ENCODE measurements around the gene MICAL3.

MICAL3 gene

DNA sequence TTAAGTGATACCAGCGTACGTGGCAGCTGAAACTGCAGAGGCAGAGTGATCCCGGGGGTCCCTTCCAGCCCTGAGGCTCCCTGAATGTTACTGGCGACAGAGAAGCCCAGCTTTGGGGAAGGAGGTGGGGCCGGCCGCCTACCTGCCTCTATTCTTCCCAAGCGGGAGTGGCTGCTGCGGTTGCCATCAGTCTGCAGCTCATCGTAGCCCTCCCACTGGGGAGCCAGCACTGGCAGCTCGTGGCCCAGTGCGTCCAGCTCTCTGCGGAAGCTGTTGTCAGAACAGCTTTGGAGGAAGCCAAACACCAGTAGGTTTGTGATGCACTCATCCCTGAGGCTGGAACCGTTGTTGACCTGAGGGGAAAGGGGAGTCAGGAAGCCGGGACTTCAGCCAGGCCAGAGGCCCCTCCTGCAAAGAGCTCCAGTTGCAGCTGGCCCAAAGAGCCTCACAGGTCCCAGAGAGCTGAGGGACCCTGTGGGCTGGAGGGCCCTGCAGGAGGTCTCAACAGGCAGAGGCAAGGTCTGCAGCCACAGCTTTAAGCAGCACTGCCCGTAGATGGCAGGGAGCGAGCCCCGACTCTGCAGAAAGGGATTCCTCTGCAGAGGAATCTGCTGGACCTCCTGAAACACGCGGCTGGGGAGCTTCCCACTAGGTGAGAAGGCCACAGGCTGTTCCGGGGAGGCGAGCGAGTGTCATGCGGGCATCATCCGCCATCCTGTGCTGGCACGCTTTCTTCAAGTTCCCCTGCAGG is 280.5 kb downstream of the MICAL3 start:
- TF ChIP-seq, protein P1, sequence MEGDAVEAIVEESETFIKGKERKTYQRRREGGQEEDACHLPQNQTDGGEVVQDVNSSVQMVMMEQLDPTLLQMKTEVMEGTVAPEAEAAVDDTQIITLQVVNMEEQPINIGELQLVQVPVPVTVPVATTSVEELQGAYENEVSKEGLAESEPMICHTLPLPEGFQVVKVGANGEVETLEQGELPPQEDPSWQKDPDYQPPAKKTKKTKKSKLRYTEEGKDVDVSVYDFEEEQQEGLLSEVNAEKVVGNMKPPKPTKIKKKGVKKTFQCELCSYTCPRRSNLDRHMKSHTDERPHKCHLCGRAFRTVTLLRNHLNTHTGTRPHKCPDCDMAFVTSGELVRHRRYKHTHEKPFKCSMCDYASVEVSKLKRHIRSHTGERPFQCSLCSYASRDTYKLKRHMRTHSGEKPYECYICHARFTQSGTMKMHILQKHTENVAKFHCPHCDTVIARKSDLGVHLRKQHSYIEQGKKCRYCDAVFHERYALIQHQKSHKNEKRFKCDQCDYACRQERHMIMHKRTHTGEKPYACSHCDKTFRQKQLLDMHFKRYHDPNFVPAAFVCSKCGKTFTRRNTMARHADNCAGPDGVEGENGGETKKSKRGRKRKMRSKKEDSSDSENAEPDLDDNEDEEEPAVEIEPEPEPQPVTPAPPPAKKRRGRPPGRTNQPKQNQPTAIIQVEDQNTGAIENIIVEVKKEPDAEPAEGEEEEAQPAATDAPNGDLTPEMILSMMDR (IDR thresholded peaks at IDR 0.05; ENCODE audit: poor library complexity, severe bottlenecking), result no peak
- ATAC-seq (ENCODE audit: low read depth), result peak; percentile 15; the same call in 1 of the 3 replicates
- no peaks in the 10 kb centered on the region for H3K4me1 ChIP-seq (ENCODE audit: insufficient read depth, poor library complexity, severe bottlenecking)
- no peak for DNase-seq (ENCODE audit: low spot score)
- no peaks in the 10 kb centered on the region for H3K36me3 ChIP-seq (ENCODE audit: low read depth)
- no peak overlapping the region for H3K27ac ChIP-seq (ENCODE audit: poor library complexity, severe bottlenecking)
- H3K27me3 ChIP-seq (ENCODE audit: insufficient read depth, poor library complexity, severe bottlenecking), result no peaks in the 10 kb centered on the region
- no peak overlapping the region for H3K4me3 ChIP-seq (ENCODE audit: severe bottlenecking)
- H3K9me3 ChIP-seq (ENCODE audit: severe bottlenecking), result no peaks in the 10 kb centered on the region

DNA sequence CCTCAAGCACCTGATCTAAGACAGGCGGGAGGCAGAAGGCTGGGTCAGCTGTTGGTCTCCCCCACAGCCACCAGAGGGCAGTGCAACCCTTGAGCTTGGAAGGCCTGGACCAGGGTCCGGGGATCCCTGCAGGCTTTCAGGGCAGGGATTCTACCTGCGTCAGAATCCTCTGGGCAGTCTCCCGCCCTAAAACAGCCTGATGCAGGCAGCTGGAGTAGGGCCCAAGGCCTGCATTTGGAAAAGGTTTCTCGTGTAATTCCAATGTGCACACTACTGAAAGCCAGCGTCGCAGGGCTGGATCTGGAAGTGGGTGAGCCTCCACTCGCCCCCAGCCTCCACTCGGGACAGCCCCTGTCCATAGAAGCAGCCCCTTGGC is 281.8 kb downstream of the MICAL3 start:
- DNase-seq (ENCODE audit: low spot score), result no peak
- no peaks in the 10 kb centered on the region for H3K9me3 ChIP-seq (ENCODE audit: severe bottlenecking)
- H3K4me3 ChIP-seq (ENCODE audit: severe bottlenecking), result no peak overlapping the region
- H3K36me3 ChIP-seq (ENCODE audit: low read depth), result no peaks in the 10 kb centered on the region
- no peaks in the 10 kb centered on the region for H3K27me3 ChIP-seq (ENCODE audit: insufficient read depth, poor library complexity, severe bottlenecking)
- H3K27ac ChIP-seq (ENCODE audit: poor library complexity, severe bottlenecking), result no peak overlapping the region
- ATAC-seq (ENCODE audit: low read depth), result peak; percentile 77; the same call in 2 of the 3 replicates
- no peaks in the 10 kb centered on the region for H3K4me1 ChIP-seq (ENCODE audit: insufficient read depth, poor library complexity, severe bottlenecking)
- TF ChIP-seq, protein P1 (IDR thresholded peaks at IDR 0.05; ENCODE audit: poor library complexity, severe bottlenecking), result peak; percentile 70

DNA sequence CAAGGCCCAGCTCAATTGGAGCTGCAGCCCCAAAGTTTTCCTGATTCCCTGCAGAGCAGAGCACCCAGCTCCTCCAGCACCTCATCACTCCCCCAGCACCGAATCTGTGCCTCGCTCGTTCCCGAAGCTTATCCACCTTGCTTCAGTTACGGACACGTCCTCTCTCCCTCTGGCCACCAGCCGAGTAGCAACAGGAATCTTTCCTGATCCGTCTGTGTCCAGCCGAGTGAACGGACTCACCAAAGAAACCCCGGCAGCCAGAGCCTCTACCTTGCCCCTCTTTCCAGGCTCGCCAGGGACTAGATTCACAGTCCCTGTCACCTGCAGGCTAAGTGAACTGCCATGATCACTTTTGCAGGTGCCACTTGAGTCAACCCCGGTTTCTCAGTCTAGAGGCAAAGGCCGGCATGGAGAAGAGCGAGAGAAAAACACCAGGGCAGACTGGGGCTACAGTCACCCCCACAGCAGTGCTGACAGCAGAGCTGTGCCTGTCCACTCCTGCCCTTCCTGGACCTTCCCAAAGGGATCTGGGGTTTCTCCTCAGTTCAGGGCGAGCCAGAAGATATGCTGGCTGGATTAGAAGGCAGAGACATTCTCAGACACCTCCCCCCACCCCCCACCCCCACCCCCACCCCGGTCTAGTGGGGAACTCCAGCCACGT is 282.4 kb downstream of the MICAL3 start:
- H3K27ac ChIP-seq (ENCODE audit: poor library complexity, severe bottlenecking), result no peak overlapping the region
- ATAC-seq (ENCODE audit: low read depth) (no peak), DNase-seq (ENCODE audit: low spot score) (no peak)
- H3K9me3 ChIP-seq (ENCODE audit: severe bottlenecking), result no peaks in the 10 kb centered on the region
- H3K4me3 ChIP-seq (ENCODE audit: severe bottlenecking), result no peak overlapping the region
- TF ChIP-seq, protein P1 (IDR thresholded peaks at IDR 0.05; ENCODE audit: poor library complexity, severe bottlenecking), result no peak
- no peaks in the 10 kb centered on the region for H3K27me3 ChIP-seq (ENCODE audit: insufficient read depth, poor library complexity, severe bottlenecking)
- 0 out of 2 replicates have a peak, but pooled peaks cover 3% of the 10 kb centered on the region for H3K36me3 ChIP-seq (ENCODE audit: low read depth)
- H3K4me1 ChIP-seq (ENCODE audit: insufficient read depth, poor library complexity, severe bottlenecking), result no peaks in the 10 kb centered on the region

DNA sequence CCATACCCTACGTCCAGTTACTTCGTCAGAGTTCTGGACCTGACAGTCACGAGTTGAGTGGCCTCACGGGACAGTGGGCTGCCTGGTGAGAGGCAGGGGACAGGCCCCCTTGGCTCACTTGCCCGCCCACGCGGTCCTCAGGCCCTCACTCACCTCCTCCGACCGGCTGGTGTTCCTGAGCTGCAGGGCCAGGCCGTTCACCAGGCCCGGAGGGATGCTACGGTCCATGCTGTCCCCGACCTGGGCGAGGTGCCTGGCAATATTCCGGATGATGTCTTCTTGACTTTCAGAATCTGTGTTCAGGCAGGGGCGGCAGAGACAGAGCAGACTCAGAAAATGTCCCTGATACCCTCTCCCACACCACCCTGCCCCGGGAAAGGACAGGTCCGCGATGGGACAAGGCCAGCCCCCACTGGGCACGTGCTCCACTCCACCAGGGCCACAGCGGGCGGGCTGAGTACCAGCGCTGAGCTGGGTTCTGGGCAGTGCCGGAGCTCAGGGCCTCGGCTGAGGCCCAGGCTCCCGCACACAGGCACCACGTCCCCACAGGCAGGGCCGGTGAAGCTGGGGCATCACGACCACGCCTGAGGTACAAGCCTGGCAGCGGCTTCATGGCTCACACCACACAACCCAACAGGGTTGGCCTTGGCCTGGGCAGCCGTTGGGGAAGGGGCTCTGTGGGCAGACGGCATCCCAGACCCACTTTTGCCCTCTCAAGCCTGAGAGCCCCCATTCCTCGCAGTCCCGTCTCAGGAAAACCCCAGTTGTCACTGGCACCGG is 285.0 kb downstream of the MICAL3 start:
- H3K36me3 ChIP-seq (ENCODE audit: low read depth), result peaks cover 9% of the 10 kb centered on the region
- H3K4me3 ChIP-seq (ENCODE audit: severe bottlenecking), result no peak overlapping the region
- DNase-seq (ENCODE audit: low spot score), result peak; percentile 57
- ATAC-seq (ENCODE audit: low read depth), result no peak
- H3K27me3 ChIP-seq (ENCODE audit: insufficient read depth, poor library complexity, severe bottlenecking), result no peaks in the 10 kb centered on the region
- H3K27ac ChIP-seq (ENCODE audit: poor library complexity, severe bottlenecking), result no peak overlapping the region
- no peaks in the 10 kb centered on the region for H3K4me1 ChIP-seq (ENCODE audit: insufficient read depth, poor library complexity, severe bottlenecking)
- TF ChIP-seq, protein P1 (IDR thresholded peaks at IDR 0.05; ENCODE audit: poor library complexity, severe bottlenecking), result no peak
- no peaks in the 10 kb centered on the region for H3K9me3 ChIP-seq (ENCODE audit: severe bottlenecking)
